SK-N-SH treated with all-trans-retinoic acid at 6 μM for 48 hours (cell line): ENCODE results near the gene TMEM132C.

Source experiments
- ATAC-seq: fragments of 200-7000 bp; cut with Tn5 transposase; 3 replicates; pipeline ENCODE4 v1.9.1; 2020; ENCODE audit warnings: mild to moderate bottlenecking, moderate library complexity
- ARNTL ChIP-seq: fragments of 450-650 bp; formaldehyde crosslinking; IDR thresholded peaks from 2 replicates; pipeline ENCODE4 v1.5.0; 2020; ENCODE audit warnings: low read depth, mild to moderate bottlenecking, moderate library complexity, borderline replicate concordance
- BACH2 ChIP-seq: fragments of 250-450 bp; sonication (Bioruptor Pico); IDR thresholded peaks from 2 replicates; pipeline ENCODE4 v1.9.0; 2021; ENCODE audit warnings: mild to moderate bottlenecking, borderline replicate concordance
- CREB5 ChIP-seq: fragments of 250-450 bp; sonication (Bioruptor Pico); IDR thresholded peaks from 2 replicates; pipeline ENCODE4 v1.5.1; 2020; ENCODE audit warnings: low read depth, mild to moderate bottlenecking, moderate library complexity
- CSDC2 ChIP-seq: fragments of 250-450 bp; sonication (Bioruptor Pico); IDR thresholded peaks from 2 replicates; pipeline ENCODE4 v1.5.0; 2020; ENCODE audit warnings: mild to moderate bottlenecking, moderate library complexity
- CSRNP3 ChIP-seq: fragments of 250-450 bp; sonication (Bioruptor Pico); IDR thresholded peaks from 2 replicates; pipeline ENCODE4 v1.5.1; 2021; ENCODE audit warnings: mild to moderate bottlenecking, moderate library complexity
- ESRRG ChIP-seq: fragments of 250-450 bp; sonication (Bioruptor Pico); IDR thresholded peaks from 2 replicates; pipeline ENCODE4 v1.6.1; 2021; ENCODE audit warnings: mild to moderate bottlenecking
- GLIS3 ChIP-seq: fragments of 250-450 bp; sonication (Bioruptor Pico); IDR thresholded peaks from 2 replicates; pipeline ENCODE4 v1.5.0; 2020; ENCODE audit warnings: mild to moderate bottlenecking, moderate library complexity
- ISL1 ChIP-seq: fragments of 250-450 bp; sonication (Bioruptor Pico); IDR thresholded peaks from 2 replicates; pipeline ENCODE4 v2.1.2; 2022; ENCODE audit warnings: mild to moderate bottlenecking, moderate library complexity
- OSR1 ChIP-seq: fragments of 250-450 bp; sonication (Bioruptor Pico); IDR thresholded peaks from 2 replicates; pipeline ENCODE4 v1.8.0; 2022; ENCODE audit warnings: moderate library complexity, mild to moderate bottlenecking, inconsistent platforms
- POU6F1 ChIP-seq: fragments of 250-450 bp; sonication (Bioruptor Pico); IDR thresholded peaks from 2 replicates; pipeline ENCODE4 v1.8.0; 2021; ENCODE audit warnings: low read depth, mild to moderate bottlenecking, moderate library complexity, borderline replicate concordance
- PPARA ChIP-seq: fragments of 250-450 bp; sonication (Bioruptor Pico); IDR thresholded peaks from 2 replicates; pipeline ENCODE4 v1.5.0; 2020; ENCODE audit warnings: mild to moderate bottlenecking, borderline replicate concordance
- RARB ChIP-seq: fragments of 250-450 bp; sonication (Bioruptor Pico); IDR thresholded peaks from 2 replicates; pipeline ENCODE4 v1.8.0; 2021; ENCODE audit warnings: mild to moderate bottlenecking, moderate library complexity
- SNAI2 ChIP-seq: fragments of 250-450 bp; sonication (Bioruptor Pico); IDR thresholded peaks from 2 replicates; pipeline ENCODE4 v1.5.0; 2020; ENCODE audit warnings: mild to moderate bottlenecking, moderate library complexity
- TCF4 ChIP-seq: fragments of 250-450 bp; sonication (Bioruptor Pico); IDR thresholded peaks from 2 replicates; pipeline ENCODE4 v1.8.0; 2021; ENCODE audit warnings: mild to moderate bottlenecking, moderate library complexity, borderline replicate concordance
- TOX ChIP-seq: fragments of 250-450 bp; sonication (Bioruptor Pico); IDR thresholded peaks from 2 replicates; pipeline ENCODE4 v1.8.0; 2021; ENCODE audit warnings: mild to moderate bottlenecking, moderate library complexity, borderline replicate concordance
- TSHZ2 ChIP-seq: fragments of 250-450 bp; sonication (Bioruptor Pico); IDR thresholded peaks from 2 replicates; pipeline ENCODE4 v1.5.0; 2020; ENCODE audit warnings: mild to moderate bottlenecking, moderate library complexity
- ZC3H10 ChIP-seq: fragments of 250-450 bp; sonication (Bioruptor Pico); IDR thresholded peaks from 2 replicates; pipeline ENCODE4 v1.5.1; 2021; ENCODE audit warnings: mild to moderate bottlenecking, moderate library complexity
- ZFP3 ChIP-seq: fragments of 250-450 bp; sonication (Bioruptor Pico); IDR thresholded peaks from 2 replicates; pipeline ENCODE4 v1.5.0; 2020; ENCODE audit warnings: mild to moderate bottlenecking, moderate library complexity
- ZFP30 ChIP-seq: fragments of 450-650 bp; formaldehyde crosslinking; IDR thresholded peaks from 2 replicates; pipeline ENCODE4 v1.5.0; 2022; ENCODE audit warnings: mild to moderate bottlenecking, moderate library complexity
- ZNF565 ChIP-seq: fragments of 450-650 bp; formaldehyde crosslinking; conservative IDR thresholded peaks from 2 replicates; pipeline ENCODE4 v1.5.0; 2020; ENCODE audit warnings: low read depth, mild to moderate bottlenecking, moderate library complexity
- ZNF70 ChIP-seq: fragments of 450-650 bp; formaldehyde crosslinking; IDR thresholded peaks from 2 replicates; pipeline ENCODE4 v1.5.0; 2020; ENCODE audit warnings: mild to moderate bottlenecking, moderate library complexity
- ZNF8 ChIP-seq: fragments of 450-650 bp; formaldehyde crosslinking; IDR thresholded peaks from 2 replicates; pipeline ENCODE4 v1.5.0; 2020; ENCODE audit warnings: mild to moderate bottlenecking, moderate library complexity

The TMEM132C gene

GRCh38 chr12:128228581-128228980, 38.4 kb upstream of the TMEM132C start:
- TF ChIP-seq CSDC2 (no peak), PPARA (CRISPR knock-in tag) (no peak), RARB (CRISPR knock-in tag) (no peak), GLIS3 (CRISPR knock-in tag) (no peak), ZFP30 (no peak), POU6F1 (CRISPR knock-in tag) (no peak), SNAI2 (no peak), ISL1 (CRISPR knock-in tag) (no peak), ESRRG (CRISPR knock-in tag) (no peak), TSHZ2 (no peak), OSR1 (CRISPR knock-in tag) (no peak), ZC3H10 (no peak), BACH2 (CRISPR knock-in tag) (no peak), ZFP3 (no peak), CREB5 (CRISPR knock-in tag) (no peak), ARNTL (CRISPR knock-in tag) (no peak), CSRNP3 (CRISPR knock-in tag) (no peak), ZNF70 (CRISPR knock-in tag) (no peak), TOX (CRISPR knock-in tag) (no peak), ZNF8 (no peak)
- no peak for ATAC-seq

- TF ChIP-seq ZFP3: no peak
- TF ChIP-seq ARNTL (CRISPR knock-in tag): no peak
- TF ChIP-seq SNAI2: no peak
- no peak for TF ChIP-seq CSDC2
- no peak for TF ChIP-seq ZC3H10
- TF ChIP-seq ESRRG (CRISPR knock-in tag): no peak
- no peak for TF ChIP-seq TCF4 (CRISPR knock-in tag)
- TF ChIP-seq CSRNP3 (CRISPR knock-in tag): no peak
- no peak for TF ChIP-seq TSHZ2
- TF ChIP-seq ZFP30: no peak
- TF ChIP-seq BACH2 (CRISPR knock-in tag): no peak
- no peak for TF ChIP-seq ZNF565 (CRISPR knock-in tag)
- no peak for TF ChIP-seq PPARA (CRISPR knock-in tag)
- no peak for TF ChIP-seq ISL1 (CRISPR knock-in tag)
- TF ChIP-seq POU6F1 (CRISPR knock-in tag): no peak
- no peak for TF ChIP-seq OSR1 (CRISPR knock-in tag)
- no peak for TF ChIP-seq RARB (CRISPR knock-in tag)
- TF ChIP-seq CREB5 (CRISPR knock-in tag): no peak
- TF ChIP-seq ZNF8: no peak
- TF ChIP-seq TOX (CRISPR knock-in tag): no peak
Measured at GRCh38 chr12:128235635-128236417, 31.1 kb upstream of the TMEM132C start.

More at GRCh38 chr12:128235635-128236417, 31.1 kb upstream of the TMEM132C start:
- no peak for ATAC-seq
